Glutamatergic neuron (in vitro differentiated cells): ENCODE results near the gene LUM. TPM values are rescaled to one million over a fixed set of nuclear protein-coding genes. Genes with fewer than 3 reads are reported as not detected.

ENCODE experiments used
- DNase-seq: peaks from one replicate; pipeline ENCODE4 v3.0.0; 2022
- H3K27ac Mint-ChIP-seq: one replicate; pipeline ENCODE4 v1.8.0; 2020; ENCODE audit warnings: mild to moderate bottlenecking, mixed read lengths, inconsistent platforms; ENCODE audit not compliant: unreplicated experiment
- H3K27me3 Mint-ChIP-seq: one replicate; pipeline ENCODE4 v1.8.0; 2020; ENCODE audit warnings: mild to moderate bottlenecking, moderate library complexity, mixed read lengths, inconsistent platforms; ENCODE audit not compliant: unreplicated experiment
- H3K36me3 Mint-ChIP-seq: one replicate; pipeline ENCODE4 v1.8.0; 2020; ENCODE audit warnings: mild to moderate bottlenecking, mixed read lengths, inconsistent platforms; ENCODE audit not compliant: unreplicated experiment
- H3K4me1 Mint-ChIP-seq: one replicate; pipeline ENCODE4 v1.8.0; 2020; ENCODE audit warnings: mild to moderate bottlenecking, low read depth, mixed read lengths, inconsistent platforms; ENCODE audit not compliant: unreplicated experiment
- H3K4me3 Mint-ChIP-seq: one replicate; pipeline ENCODE4 v1.8.0; 2020; ENCODE audit warnings: mild to moderate bottlenecking, mixed read lengths, inconsistent platforms; ENCODE audit not compliant: unreplicated experiment
- H3K9me3 Mint-ChIP-seq: one replicate; pipeline ENCODE4 v1.8.0; 2020; ENCODE audit warnings: mild to moderate bottlenecking, moderate library complexity, mixed read lengths, inconsistent platforms; ENCODE audit not compliant: unreplicated experiment
- total RNA-seq: library from RNA; stranded (reverse); fragmentation: NEBNext Ultra II Directional; extraction: Animal tissue kit (Norgen Biotek cat#: 25700); gene quantifications from one replicate; pipeline ENCODE4 v1.2.1, GENCODE V29; 2021; ENCODE audit not compliant: unreplicated experiment
- TF ChIP-seq, protein P1 (sequence below): fragments of 200-600 bp; sonication (generic); IDR thresholded peaks from one replicate; pipeline ENCODE4 v1.5.0; 2021; ENCODE audit not compliant: partially characterized antibody, unreplicated experiment

The LUM gene
- total RNA-seq, 1 donor from 2014 or later: not detected

DNA sequence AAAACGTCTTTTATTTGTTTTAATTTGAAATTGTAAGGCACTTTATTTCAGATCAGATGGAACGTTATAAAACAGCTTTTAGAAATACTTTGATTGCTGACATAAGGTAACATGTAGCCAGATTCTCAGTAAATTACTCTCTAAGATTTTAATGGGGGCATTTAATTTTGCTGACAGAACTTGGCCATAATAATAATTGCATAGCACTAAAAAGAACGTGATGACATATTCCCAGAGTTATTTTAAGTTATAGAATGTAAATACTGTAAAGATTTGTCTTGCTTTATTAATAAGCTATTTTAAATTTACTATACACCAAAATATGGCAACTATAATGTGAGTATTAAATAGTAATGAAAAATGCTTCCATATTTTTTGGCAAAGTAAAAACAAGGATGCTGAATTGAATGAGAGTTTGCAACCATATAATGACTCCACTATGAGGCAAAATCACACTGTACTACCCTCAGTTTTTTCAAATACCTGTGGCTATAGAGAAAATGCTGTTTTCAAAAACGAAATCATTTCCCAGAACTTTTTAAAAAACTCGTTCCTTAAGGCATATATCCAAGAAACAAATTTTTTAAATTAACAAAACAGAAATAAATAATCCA lies 876 bp downstream of the LUM start:
- TF ChIP-seq, protein P1, sequence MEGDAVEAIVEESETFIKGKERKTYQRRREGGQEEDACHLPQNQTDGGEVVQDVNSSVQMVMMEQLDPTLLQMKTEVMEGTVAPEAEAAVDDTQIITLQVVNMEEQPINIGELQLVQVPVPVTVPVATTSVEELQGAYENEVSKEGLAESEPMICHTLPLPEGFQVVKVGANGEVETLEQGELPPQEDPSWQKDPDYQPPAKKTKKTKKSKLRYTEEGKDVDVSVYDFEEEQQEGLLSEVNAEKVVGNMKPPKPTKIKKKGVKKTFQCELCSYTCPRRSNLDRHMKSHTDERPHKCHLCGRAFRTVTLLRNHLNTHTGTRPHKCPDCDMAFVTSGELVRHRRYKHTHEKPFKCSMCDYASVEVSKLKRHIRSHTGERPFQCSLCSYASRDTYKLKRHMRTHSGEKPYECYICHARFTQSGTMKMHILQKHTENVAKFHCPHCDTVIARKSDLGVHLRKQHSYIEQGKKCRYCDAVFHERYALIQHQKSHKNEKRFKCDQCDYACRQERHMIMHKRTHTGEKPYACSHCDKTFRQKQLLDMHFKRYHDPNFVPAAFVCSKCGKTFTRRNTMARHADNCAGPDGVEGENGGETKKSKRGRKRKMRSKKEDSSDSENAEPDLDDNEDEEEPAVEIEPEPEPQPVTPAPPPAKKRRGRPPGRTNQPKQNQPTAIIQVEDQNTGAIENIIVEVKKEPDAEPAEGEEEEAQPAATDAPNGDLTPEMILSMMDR: no peak
- no peak overlapping the region for H3K27ac Mint-ChIP-seq
- no peaks in the 10 kb centered on the region for H3K36me3 Mint-ChIP-seq
- no peak overlapping the region for H3K4me3 Mint-ChIP-seq
- no peaks in the 10 kb centered on the region for H3K27me3 Mint-ChIP-seq
- no peak for DNase-seq
- peaks cover 6% of the 10 kb centered on the region for H3K4me1 Mint-ChIP-seq
- no peaks in the 10 kb centered on the region for H3K9me3 Mint-ChIP-seq

DNA sequence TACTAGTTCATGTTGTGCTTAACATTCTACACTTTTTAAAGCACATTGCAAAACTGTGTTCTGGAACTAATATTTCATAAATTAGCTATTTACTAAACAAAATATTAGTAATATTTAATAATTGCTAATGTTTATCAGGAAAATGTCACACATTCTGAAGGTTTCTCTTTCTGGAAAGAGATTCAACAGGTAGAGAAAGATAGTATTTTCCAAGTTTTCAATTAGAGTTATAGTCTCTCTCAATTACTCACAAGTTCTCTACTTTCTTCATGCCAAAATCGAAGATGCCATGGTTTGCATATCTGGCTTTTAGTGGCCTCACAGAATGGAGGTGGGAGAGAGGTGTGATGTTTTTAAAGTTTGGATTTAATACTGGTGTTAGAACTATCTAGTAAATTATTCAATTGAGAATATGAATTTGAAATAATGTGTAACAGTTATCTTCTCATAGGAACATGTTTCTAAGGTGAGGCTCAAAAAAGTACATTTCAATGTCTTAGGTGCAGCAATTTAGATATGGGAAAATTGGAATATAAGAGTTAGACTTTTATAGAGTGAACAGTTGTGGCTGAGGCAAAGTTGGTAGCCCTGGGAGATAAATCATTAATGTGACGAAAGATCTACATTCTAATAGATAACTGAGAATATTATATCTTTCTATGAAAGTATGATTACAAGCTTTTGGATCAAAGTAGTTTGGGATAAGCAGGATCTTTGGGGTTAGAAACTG lies 1.5 kb downstream of the LUM start:
- H3K4me3 Mint-ChIP-seq: no peak overlapping the region
- H3K27me3 Mint-ChIP-seq: no peaks in the 10 kb centered on the region
- no peak overlapping the region for H3K27ac Mint-ChIP-seq
- H3K36me3 Mint-ChIP-seq: no peaks in the 10 kb centered on the region
- peaks cover 3% of the 10 kb centered on the region for H3K4me1 Mint-ChIP-seq
- no peak for DNase-seq
- H3K9me3 Mint-ChIP-seq: no peaks in the 10 kb centered on the region
- TF ChIP-seq, protein P1: no peak

DNA sequence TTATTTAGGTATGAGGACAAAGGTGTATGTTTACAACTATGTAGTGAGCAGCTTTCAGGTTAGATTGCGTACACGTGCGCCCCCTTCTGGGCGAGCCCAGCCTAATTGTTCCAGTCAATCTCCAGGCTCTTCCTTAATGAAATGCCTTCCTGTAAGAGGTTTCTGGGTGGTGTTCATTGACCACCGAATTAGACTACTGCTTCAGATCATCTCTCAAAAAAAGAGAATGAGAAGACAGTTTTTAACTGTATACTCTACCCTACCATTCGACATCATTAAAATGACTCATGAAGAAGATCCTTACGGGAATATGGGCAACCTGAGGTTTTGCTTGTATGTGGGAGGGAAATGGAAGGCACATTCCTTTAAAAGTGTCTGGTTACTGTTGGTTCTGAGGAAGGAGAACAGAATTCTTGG lies 2.1 kb downstream of the LUM start:
- Mint-ChIP-seq H3K27ac (no peak overlapping the region), H3K4me3 (no peak overlapping the region), H3K36me3 (no peaks in the 10 kb centered on the region), H3K27me3 (no peaks in the 10 kb centered on the region), H3K4me1 (peaks cover 3% of the 10 kb centered on the region), H3K9me3 (no peaks in the 10 kb centered on the region)
- DNase-seq: peak; percentile 83
- TF ChIP-seq, protein P1: peak; percentile 90

DNA sequence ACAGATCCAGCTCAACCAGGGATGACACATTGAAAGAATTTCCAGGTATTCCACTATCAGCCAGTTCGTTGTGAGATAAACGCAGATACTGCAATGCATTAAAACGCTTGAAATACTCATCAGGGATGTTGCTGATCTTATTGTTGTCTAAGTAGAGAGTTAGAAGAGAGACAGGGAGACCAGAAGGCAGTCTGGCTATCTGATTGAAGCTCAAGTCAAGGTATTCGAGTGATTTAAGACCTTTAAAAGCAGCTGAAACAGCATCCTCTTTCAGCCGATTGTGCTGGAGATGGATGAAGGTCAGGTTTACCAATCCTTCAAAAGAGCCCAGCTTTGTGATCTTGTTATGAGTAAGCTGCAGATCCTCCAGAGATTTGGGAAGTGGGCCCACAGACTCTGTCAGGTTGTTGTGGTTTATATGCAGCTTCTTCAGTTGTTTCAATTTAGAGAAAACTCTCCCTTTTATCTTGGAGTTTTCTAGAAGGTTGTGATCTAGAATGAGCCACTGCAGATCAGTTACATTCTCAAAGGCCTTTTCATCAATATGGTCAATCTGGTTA lies 3.0 kb downstream of the LUM start:
- no peak overlapping the region for H3K27ac Mint-ChIP-seq
- no peak for DNase-seq
- H3K4me1 Mint-ChIP-seq: peaks cover 3% of the 10 kb centered on the region
- TF ChIP-seq, protein P1: no peak
- no peaks in the 10 kb centered on the region for H3K36me3 Mint-ChIP-seq
- H3K9me3 Mint-ChIP-seq: no peaks in the 10 kb centered on the region
- no peaks in the 10 kb centered on the region for H3K27me3 Mint-ChIP-seq
- H3K4me3 Mint-ChIP-seq: no peak overlapping the region

DNA sequence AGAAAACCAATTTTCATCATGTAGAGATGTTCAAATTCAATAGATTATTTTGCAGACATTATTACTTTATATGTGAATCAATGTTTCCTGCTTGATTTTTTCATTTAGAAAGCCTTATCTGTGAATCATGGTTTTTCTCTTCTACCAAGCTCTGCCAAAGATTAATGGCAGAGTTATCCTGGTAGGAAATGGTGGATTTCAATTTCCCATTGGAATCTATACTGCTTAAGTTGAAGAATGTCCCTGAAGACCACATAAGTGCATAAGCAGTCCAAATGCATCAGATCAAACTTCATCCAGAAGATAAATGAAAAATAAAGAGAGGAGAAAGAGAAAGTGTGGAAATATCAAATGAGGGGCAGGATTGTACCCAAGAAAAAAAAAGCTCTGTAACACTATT lies 5.0 kb downstream of the LUM start:
- Mint-ChIP-seq H3K27me3 (no peaks in the 10 kb centered on the region), H3K4me1 (peaks cover 1% of the 10 kb centered on the region), H3K4me3 (no peak overlapping the region), H3K36me3 (no peaks in the 10 kb centered on the region), H3K9me3 (no peaks in the 10 kb centered on the region), H3K27ac (no peak overlapping the region)
- no peak for DNase-seq
- TF ChIP-seq, protein P1: no peak
